ENCODE measurements around the gene ULK1. TPM values are rescaled to one million over a fixed set of nuclear protein-coding genes. Genes with fewer than 3 reads are reported as not detected.

ULK1 gene
- total and polyA plus RNA-seq, 4 experiments from 2014 or later = 0.08 to 55.7 (median 23.8) TPM

Other genes starting within 250 kb of the ULK1 start
- gene SFSWAP, start 183.5 kb upstream of the ULK1 start, total RNA-seq = 10 to 100 TPM; 95.7 to 96.8 TPM
- gene SFSWAP, start 183.5 kb upstream of the ULK1 start, polyA plus RNA-seq = 10 to 100 TPM in 1 of 2 donors, 1 to 10 TPM in 1; 9.8 to 25.7 TPM
- gene MMP17, start 66.2 kb upstream of the ULK1 start, total RNA-seq = under 1 TPM; 0.32 to 0.94 TPM
- not detected for gene MMP17, start 66.2 kb upstream of the ULK1 start, polyA plus RNA-seq
- 10 to 100 TPM; 41.8 to 48.1 TPM for gene PUS1, start 34.7 kb downstream of the ULK1 start, total RNA-seq
- 10 to 100 TPM; 12.0 to 28.1 TPM for gene PUS1, start 34.7 kb downstream of the ULK1 start, polyA plus RNA-seq
- gene EP400, start 55.3 kb downstream of the ULK1 start, total RNA-seq = 10 to 100 TPM; 82.3 to 86.6 TPM
- 1 to 10 TPM in 1 of 2 donors, under 1 TPM in 1; 0.94 to 5.3 TPM for gene EP400, start 55.3 kb downstream of the ULK1 start, polyA plus RNA-seq
- gene DDX51, start 249.7 kb downstream of the ULK1 start, total RNA-seq = 10 to 100 TPM; 42.1 to 42.9 TPM
- gene DDX51, start 249.7 kb downstream of the ULK1 start, polyA plus RNA-seq = 10 to 100 TPM in 1 of 2 donors, 1 to 10 TPM in 1; 4.0 to 13.0 TPM
- gene NOC4L, start 249.8 kb downstream of the ULK1 start, total RNA-seq = 10 to 100 TPM; 17.0 to 18.5 TPM
- gene NOC4L, start 249.8 kb downstream of the ULK1 start, polyA plus RNA-seq = 10 to 100 TPM; 13.9 to 26.0 TPM